Spleen (tissue), 11 donors: ENCODE data around the gene EFR3B. TPM values are rescaled to one million over a fixed set of nuclear protein-coding genes. Genes with fewer than 3 reads are reported as not detected.
A peak's percentile ranks its signal among the peaks of the same experiment; 100 is the strongest.
"Not testable (repeated sequence)": the region's sequence is repeated elsewhere in the genome, so short reads cannot be mapped to it uniquely, and the experiment has no call there.

ENCODE experiments used
- DNase-seq: peaks from one replicate; pipeline ENCODE4 v3.0.0-alpha.2; 2020
- H3K27ac ChIP-seq, 8 donors: fragments of 200-600 bp; sonication (generic) in 7 of 8; 1 replicate in 4 of 8; 2 replicates in 4 of 8; pipeline versions ENCODE4 v1.5.0 to v1.8.0; 2016 to 2021; ENCODE audit warnings: inconsistent platforms in 4 of 8, mild to moderate bottlenecking in 4 of 8, moderate library complexity in 1 of 8
- H3K27me3 ChIP-seq, 7 donors: fragments of 200-600 bp; sonication (generic) in 6 of 7; replicated peaks in 1 of 7; 1 replicate in 4 of 7; 2 replicates in 3 of 7; pipeline versions ENCODE4 v1.5.0 to v1.8.0; 2016 to 2021; ENCODE audit warnings: inconsistent platforms in 3 of 7, mild to moderate bottlenecking in 1 of 7
- H3K36me3 ChIP-seq, 6 donors: fragments of 200-600 bp; sonication (generic) in 5 of 6; 1 replicate in 4 of 6; 2 replicates in 2 of 6; pipeline versions ENCODE4 v1.5.0 to v1.8.0; 2016 to 2021; ENCODE audit warnings: inconsistent platforms in 2 of 6
- H3K4me1 ChIP-seq, 6 donors: fragments of 200-600 bp; sonication (generic) in 5 of 6; 1 replicate in 3 of 6; 2 replicates in 3 of 6; pipeline versions ENCODE4 v1.5.0 to v1.8.0; 2016 to 2021; ENCODE audit warnings: inconsistent platforms in 3 of 6
- H3K4me3 ChIP-seq, 8 donors: fragments of 200-600 bp; sonication (generic) in 7 of 8; 1 replicate in 4 of 8; 2 replicates in 4 of 8; pipeline versions ENCODE4 v1.5.0 to v1.8.0; 2016 to 2021; ENCODE audit warnings: inconsistent platforms in 4 of 8, mild to moderate bottlenecking in 4 of 8, moderate library complexity in 2 of 8
- H3K9me3 ChIP-seq, 8 donors: fragments of 200-600 bp; sonication (generic) in 7 of 8; 1 replicate in 4 of 8; 2 replicates in 4 of 8; pipeline versions ENCODE4 v1.5.0 to v1.8.0; 2016 to 2021; ENCODE audit warnings: inconsistent platforms in 4 of 8
- POLR2A ChIP-seq, 3 donors: fragments of 450-650 bp; IDR thresholded peaks; one replicate each; pipeline ENCODE4 v1.5.1; 2017; ENCODE audit warnings: antibody characterized with exemption in 3 of 3, mild to moderate bottlenecking in 1 of 3
- POLR2AphosphoS5 ChIP-seq, 3 donors: sonication (generic); formaldehyde crosslinking; IDR thresholded peaks; one replicate each; pipeline ENCODE4 v1.5.1; 2017; ENCODE audit warnings: antibody characterized with exemption in 3 of 3
- WGBS, 5 donors: extraction: QIAGEN DNeasy Blood & Tissue Kit in 3 of 5; methylation state at CpG; one replicate each; pipeline versions ENCODE4 v1.1.5 to v1.1.7; 2013 to 2018; 5-methylcytosine and 5-hydroxymethylcytosine counted together
- intact Hi-C: fragments of 100-400 bp; cut with DNase I; formaldehyde crosslinking; loops from one replicate; pipeline ENCODE4 v1.15.0; 2023; ENCODE audit warnings: low total_unique reads
- polyA plus RNA-seq, 3 donors: library from polyadenylated mRNA; stranded (reverse); fragments of 200-250 nt; gene quantifications; one replicate each; pipeline ENCODE4 v1.2.1, GENCODE V29; 2013
- total RNA-seq, 7 donors: library from RNA; depleted of rRNA in 3 of 7; stranded (reverse); fragments of >200 nt in 3 of 7; fragmentation: NEBNext Ultra II Directional in 4 of 7; extraction: Animal tissue kit (Norgen Biotek cat#: 25700) in 4 of 7; gene quantifications; one replicate each; pipeline versions ENCODE4 v1.1.0 to v1.2.1, GENCODE V29; 2016 to 2021
- TF ChIP-seq, protein P1 (sequence below), 11 experiments: fragments of 200-600 bp in 7 of 11; fragments of 450-650 bp in 4 of 11; sonication (generic) in 4 of 11; IDR thresholded peaks in 8 of 11; conservative IDR thresholded peaks in 3 of 11; 1 replicate in 7 of 11; 2 replicates in 4 of 11; pipeline versions ENCODE4 v1.4.0 to v1.8.0; 2016 to 2021; ENCODE audit warnings: antibody characterized with exemption in 11 of 11, inconsistent platforms in 4 of 11, mild to moderate bottlenecking in 1 of 11
- donor health status: healthy with polysubstance abuse.
- donor health status: DM: no; HTN: no; CAD: no; lungs with moderate emphysema.
- donor health status: DM: no; HTN: no; CAD: no.
- donor health status: Bipolar disorder and iron deficiency.
- donor health status: healthy.
- donor health status: DM: no; HTN: no; CAD: no.
- donor health status: DM: yes; HTN: yes; CAD: no.

The EFR3B gene
- total and polyA plus RNA-seq, 10 donors = 0.22 to 13.2 (median 8.2) TPM

DNA sequence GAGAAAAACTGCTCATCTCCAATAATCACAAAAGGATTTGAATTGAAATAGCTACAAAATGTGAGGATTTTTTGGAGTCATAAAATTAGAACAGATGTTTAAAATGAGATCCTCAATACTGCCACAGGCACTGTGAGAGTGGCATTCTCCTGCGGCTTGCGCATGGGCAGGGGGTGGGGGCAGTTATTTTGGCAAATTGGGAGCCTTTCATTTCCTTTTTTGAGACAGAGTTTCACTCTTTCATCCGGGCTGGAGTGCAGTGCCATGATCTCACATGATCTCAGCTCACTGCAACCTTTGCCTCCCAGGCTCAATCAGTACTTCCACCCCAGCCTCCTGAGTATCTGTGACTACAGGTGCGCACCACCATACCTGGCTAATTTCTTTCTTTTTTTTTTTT, 84.1 kb downstream of the EFR3B start:
- peaks cover 0 to 15% (median 2%) of the 10 kb centered on the region in 7 donors for H3K27me3 ChIP-seq
- no peak overlapping the region for H3K4me3 ChIP-seq
- H3K4me1 ChIP-seq = peaks cover 0 to 26% (median 9%) of the 10 kb centered on the region in 6 donors
- TF ChIP-seq, protein P1, sequence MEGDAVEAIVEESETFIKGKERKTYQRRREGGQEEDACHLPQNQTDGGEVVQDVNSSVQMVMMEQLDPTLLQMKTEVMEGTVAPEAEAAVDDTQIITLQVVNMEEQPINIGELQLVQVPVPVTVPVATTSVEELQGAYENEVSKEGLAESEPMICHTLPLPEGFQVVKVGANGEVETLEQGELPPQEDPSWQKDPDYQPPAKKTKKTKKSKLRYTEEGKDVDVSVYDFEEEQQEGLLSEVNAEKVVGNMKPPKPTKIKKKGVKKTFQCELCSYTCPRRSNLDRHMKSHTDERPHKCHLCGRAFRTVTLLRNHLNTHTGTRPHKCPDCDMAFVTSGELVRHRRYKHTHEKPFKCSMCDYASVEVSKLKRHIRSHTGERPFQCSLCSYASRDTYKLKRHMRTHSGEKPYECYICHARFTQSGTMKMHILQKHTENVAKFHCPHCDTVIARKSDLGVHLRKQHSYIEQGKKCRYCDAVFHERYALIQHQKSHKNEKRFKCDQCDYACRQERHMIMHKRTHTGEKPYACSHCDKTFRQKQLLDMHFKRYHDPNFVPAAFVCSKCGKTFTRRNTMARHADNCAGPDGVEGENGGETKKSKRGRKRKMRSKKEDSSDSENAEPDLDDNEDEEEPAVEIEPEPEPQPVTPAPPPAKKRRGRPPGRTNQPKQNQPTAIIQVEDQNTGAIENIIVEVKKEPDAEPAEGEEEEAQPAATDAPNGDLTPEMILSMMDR (IDR thresholded peaks at IDR 0.05 in 8 of 11, conservative IDR thresholded peaks at IDR 0.05 in 3 of 11) = no peak
- TF ChIP-seq POLR2AphosphoS5 (IDR thresholded peaks at IDR 0.05) (no peak), POLR2A (IDR thresholded peaks at IDR 0.05) (no peak)
- peak; percentile 32 for DNase-seq
- no peaks in the 10 kb centered on the region for H3K9me3 ChIP-seq
- H3K36me3 ChIP-seq = no peaks in the 10 kb centered on the region
- WGBS, 5 donors = 62 to 87% (median 72%) methylated on average over 4 of the region's 4 CpGs
- no peak overlapping the region for H3K27ac ChIP-seq
- intact Hi-C loops = loop anchor here (5.0 kb wide), 2 partner anchors 149 to 714 kb away; no protein-coding TSS in a partner anchor

DNA sequence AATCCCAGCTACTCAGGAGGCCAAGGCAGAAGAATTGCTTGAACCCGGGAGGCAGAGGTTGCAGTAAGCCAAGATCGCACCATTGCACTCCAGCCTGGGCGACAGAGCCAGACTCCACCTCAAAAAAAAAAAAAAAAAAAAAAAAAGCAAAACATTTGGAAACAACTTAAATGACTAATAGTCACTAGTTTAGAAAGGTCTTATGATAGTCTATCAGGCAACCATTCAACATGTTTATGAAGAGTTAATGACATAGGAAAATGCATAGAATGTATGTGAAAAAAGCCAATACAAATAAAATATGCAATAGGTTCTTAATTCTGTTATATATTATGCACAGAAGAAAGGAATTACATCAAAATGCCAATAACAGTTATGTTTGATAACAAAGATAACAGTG, 85.2 kb downstream of the EFR3B start:
- peaks cover 4 to 37% (median 18%) of the 10 kb centered on the region in 6 donors for H3K4me1 ChIP-seq
- not testable (repeated sequence) for H3K9me3 ChIP-seq, H3K4me3 ChIP-seq, H3K27ac ChIP-seq, DNase-seq, H3K36me3 ChIP-seq
- WGBS, 5 donors = 90 to 97% (median 93%) methylated on average over 3 of the region's 3 CpGs
- peaks cover 3 to 26% (median 13%) of the 10 kb centered on the region in 7 donors for H3K27me3 ChIP-seq
- intact Hi-C loops = loop anchor here (5.0 kb wide), 2 partner anchors 150 to 715 kb away; no protein-coding TSS in a partner anchor

DNA sequence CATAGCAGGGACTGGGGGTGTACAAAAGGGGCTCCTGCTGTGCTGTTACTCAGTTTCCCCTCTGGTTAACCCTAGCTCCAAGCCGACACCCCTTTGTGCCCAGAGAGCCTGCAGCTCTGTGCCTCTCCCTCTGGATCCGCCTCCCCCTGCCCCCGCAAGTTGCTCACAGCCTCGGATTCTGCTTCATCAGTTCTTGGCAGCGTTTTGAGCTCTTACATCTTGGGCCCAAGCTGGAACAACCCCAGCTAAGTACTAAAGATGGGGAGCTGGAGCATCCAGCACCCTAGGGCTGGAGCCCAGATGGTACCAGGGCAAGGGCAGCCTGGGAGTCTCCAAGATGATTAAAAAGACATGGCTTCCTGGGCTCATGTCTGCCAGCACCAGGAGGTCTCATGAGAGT, 85.8 kb downstream of the EFR3B start:
- H3K27me3 ChIP-seq = peaks cover 3 to 32% (median 17%) of the 10 kb centered on the region in 7 donors
- H3K36me3 ChIP-seq = no peaks in the 10 kb centered on the region
- DNase-seq = no peak
- no peak overlapping the region for H3K4me3 ChIP-seq
- peaks cover 4 to 41% (median 20%) of the 10 kb centered on the region in 6 donors for H3K4me1 ChIP-seq
- no peak for TF ChIP-seq POLR2AphosphoS5 (IDR thresholded peaks at IDR 0.05)
- TF ChIP-seq, protein P1 (IDR thresholded peaks at IDR 0.05 in 8 of 11, conservative IDR thresholded peaks at IDR 0.05 in 3 of 11) = no peak
- TF ChIP-seq POLR2A (IDR thresholded peaks at IDR 0.05) = no peak
- no peaks in the 10 kb centered on the region for H3K9me3 ChIP-seq
- WGBS, 5 donors = 84 to 92% (median 88%) methylated on average over 5 of the region's 5 CpGs
- H3K27ac ChIP-seq = peak overlapping the region in 1 of 8 donors; percentile 4
- intact Hi-C loops = loop anchor here (5.0 kb wide), 2 partner anchors 150 to 715 kb away; no protein-coding TSS in a partner anchor

DNA sequence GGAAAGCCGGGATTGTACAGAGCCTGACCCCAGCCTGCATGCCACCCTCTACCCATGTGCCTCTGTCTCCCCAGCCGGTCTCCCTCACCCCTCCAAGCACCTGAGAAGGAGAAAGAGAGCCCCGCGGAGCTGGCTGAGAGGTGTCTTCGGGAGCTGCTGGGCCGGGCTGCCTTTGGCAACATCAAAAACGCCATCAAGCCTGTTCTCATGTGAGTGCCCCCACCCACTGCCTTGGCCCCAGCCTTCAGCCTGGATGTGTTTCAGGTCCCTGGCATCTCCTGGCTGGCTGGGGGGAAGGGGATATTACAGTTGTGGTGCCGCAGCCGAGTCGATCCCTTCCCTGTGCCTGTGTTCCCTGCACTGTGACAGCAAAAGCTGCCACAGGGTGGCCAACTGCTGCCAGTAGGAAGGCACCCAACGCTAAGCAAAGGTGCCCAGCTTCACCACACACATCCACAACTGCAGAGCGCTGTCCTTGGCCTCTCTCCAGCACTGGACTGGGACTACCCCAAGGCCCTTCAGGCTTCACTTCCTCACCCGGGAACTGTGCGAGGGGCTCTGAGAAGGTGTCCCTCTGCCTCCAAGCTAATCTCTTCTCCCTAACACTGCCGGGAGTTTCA, 88.1 kb downstream of the EFR3B start:
- H3K9me3 ChIP-seq = no peaks in the 10 kb centered on the region
- H3K27me3 ChIP-seq = peaks cover 3 to 56% (median 21%) of the 10 kb centered on the region in 7 donors
- H3K4me1 ChIP-seq = peaks cover 4 to 35% (median 20%) of the 10 kb centered on the region in 6 donors
- WGBS, 5 donors = 73 to 87% (median 81%) methylated on average over 15 of the region's 15 CpGs
- no peaks in the 10 kb centered on the region for H3K36me3 ChIP-seq
- TF ChIP-seq POLR2AphosphoS5 (IDR thresholded peaks at IDR 0.05) (no peak), POLR2A (IDR thresholded peaks at IDR 0.05) (no peak)
- TF ChIP-seq, protein P1 (IDR thresholded peaks at IDR 0.05 in 8 of 11, conservative IDR thresholded peaks at IDR 0.05 in 3 of 11) = no peak
- peak overlapping the region in 1 of 8 donors; percentile 21 for H3K27ac ChIP-seq
- no peak for DNase-seq
- H3K4me3 ChIP-seq = no peak overlapping the region
- intact Hi-C loops = loop anchor here (5.0 kb wide), 2 partner anchors 153 to 718 kb away; no protein-coding TSS in a partner anchor
